PC-9 (cell line): ENCODE data around the gene LY86.

Experiments
- CTCF ChIP-seq: fragments of 200-600 bp; sonication (generic); conservative IDR thresholded peaks from 2 replicates; pipeline ENCODE4 v1.6.1; 2017; ENCODE audit warnings: mixed run types, antibody characterized with exemption, mild to moderate bottlenecking, moderate library complexity
- EZH2 ChIP-seq: fragments of 200-600 bp; sonication (generic); IDR thresholded peaks from 2 replicates; pipeline ENCODE4 v1.8.0; 2017; ENCODE audit warnings: antibody characterized with exemption, low read depth

- TF ChIP-seq EZH2 (no peak), CTCF (peak; percentile 71)
Observed at GRCh38 chr6:6696867-6697531, 108.5 kb downstream of the LY86 start.
